Activated CD8-positive, alpha-beta memory T cell treated with anti-CD3 and anti-CD28 coated beads, Interleukin-2, amount 50 U/mL, for 4 hours (primary cell): ENCODE results near the gene ETV7.

Source experiments
- DNase-seq: peaks from one replicate; pipeline ENCODE4 v3.0.0-alpha.2; 2020

The ETV7 gene

GRCh38 chr6:36337814-36338213, 49.7 kb downstream of the ETV7 start:
- DNase-seq = no peak

- DNase-seq = no peak
These were observed 50.7 kb downstream of the ETV7 start, which contains the start of gene BNIP5 for GRCh38 chr6:36336779-36337241. TSS of gene BNIP5 (minus strand) at chr6:36336888. CDS start at chr6:36330690, 6,198 bp downstream.

- DNase-seq = no peak
These were observed 51.2 kb downstream of the ETV7 start for GRCh38 chr6:36336208-36336710.

- DNase-seq = no peak
These were observed 51.8 kb downstream of the ETV7 start for GRCh38 chr6:36335465-36336207.

- no peak for DNase-seq
These were observed 52.5 kb downstream of the ETV7 start for GRCh38 chr6:36334832-36335459.

- DNase-seq = no peak
These were observed 53.3 kb downstream of the ETV7 start for GRCh38 chr6:36333931-36334725.

- no peak for DNase-seq
These were observed 54.1 kb downstream of the ETV7 start for GRCh38 chr6:36333171-36333895.

GRCh38 chr6:36331381-36331780, 56.1 kb downstream of the ETV7 start:
- no peak for DNase-seq

- DNase-seq = no peak
These were observed 57.1 kb downstream of the ETV7 start for GRCh38 chr6:36330366-36330765.

GRCh38 chr6:36329798-36330291, 57.6 kb downstream of the ETV7 start:
- DNase-seq = no peak

GRCh38 chr6:36328600-36328999, 58.9 kb downstream of the ETV7 start:
- DNase-seq = no peak

GRCh38 chr6:36327919-36328236, 59.6 kb downstream of the ETV7 start:
- no peak for DNase-seq

GRCh38 chr6:36327226-36327918, 60.1 kb downstream of the ETV7 start:
- DNase-seq = no peak

- DNase-seq = no peak
These were observed 61.0 kb downstream of the ETV7 start for GRCh38 chr6:36326356-36326995.

- no peak for DNase-seq
These were observed 62.8 kb downstream of the ETV7 start for GRCh38 chr6:36324715-36325114.

GRCh38 chr6:36324191-36324590, 63.3 kb downstream of the ETV7 start:
- DNase-seq = no peak

- DNase-seq = no peak
These were observed 64.4 kb downstream of the ETV7 start for GRCh38 chr6:36323062-36323461.

- no peak for DNase-seq
These were observed 64.9 kb downstream of the ETV7 start for GRCh38 chr6:36322591-36322990.

- no peak for DNase-seq
These were observed 67.0 kb downstream of the ETV7 start for GRCh38 chr6:36320475-36320874.

- DNase-seq = no peak
These were observed 67.6 kb downstream of the ETV7 start for GRCh38 chr6:36319821-36320220.

- DNase-seq = no peak
These were observed 68.1 kb downstream of the ETV7 start for GRCh38 chr6:36319436-36319762.
